Amniotic epithelial cell (primary cell): ENCODE results near the gene GRXCR2.
"Not testable (repeated sequence)": the region's sequence is repeated elsewhere in the genome, so short reads cannot be mapped to it uniquely, and the experiment has no call there.

Experiments used
- DNase-seq: peaks from one replicate; pipeline ENCODE4 v3.0.0-alpha.2; 2010; ENCODE audit warnings: low read depth

GRXCR2 gene

GRCh38 chr5:145874765-145875164 lies 2.0 kb upstream of the GRXCR2 start:
- DNase-seq = no peak

- DNase-seq = no peak
These were observed 328 bp downstream of the GRXCR2 start for GRCh38 chr5:145872486-145872885.

- DNase-seq = no peak
These were observed 3.1 kb downstream of the GRXCR2 start for GRCh38 chr5:145869753-145870152.

GRCh38 chr5:145867806-145868205 lies 5.0 kb downstream of the GRXCR2 start:
- peak; percentile 59 for DNase-seq

GRCh38 chr5:145864432-145864831 lies 8.4 kb downstream of the GRXCR2 start:
- not testable (repeated sequence) for DNase-seq

GRCh38 chr5:145863003-145863402 lies 9.8 kb downstream of the GRXCR2 start:
- DNase-seq = no peak

- DNase-seq = no peak
These were observed 12.9 kb downstream of the GRXCR2 start for GRCh38 chr5:145859897-145860296.

GRCh38 chr5:145859453-145859852 lies 13.4 kb downstream of the GRXCR2 start:
- DNase-seq = no peak

- DNase-seq = peak; percentile 88
These were observed 13.9 kb downstream of the GRXCR2 start for GRCh38 chr5:145858959-145859358.

GRCh38 chr5:145856285-145856818 lies 16.5 kb downstream of the GRXCR2 start:
- peak; percentile 81 for DNase-seq

GRCh38 chr5:145855763-145856267 lies 17.0 kb downstream of the GRXCR2 start:
- DNase-seq = peak; percentile 26

- peak; percentile 85 for DNase-seq
These were observed 18.1 kb downstream of the GRXCR2 start for GRCh38 chr5:145854651-145855258.

GRCh38 chr5:145853781-145854376 lies 18.9 kb downstream of the GRXCR2 start:
- DNase-seq = no peak

- no peak for DNase-seq
These were observed 19.8 kb downstream of the GRXCR2 start for GRCh38 chr5:145852990-145853389.

- no peak for DNase-seq
These were observed 24.0 kb downstream of the GRXCR2 start for GRCh38 chr5:145848854-145849253.

- peak; percentile 85 for DNase-seq
These were observed 25.0 kb downstream of the GRXCR2 start for GRCh38 chr5:145847499-145848497.

GRCh38 chr5:145846081-145846480 lies 26.7 kb downstream of the GRXCR2 start:
- DNase-seq = no peak

- no peak for DNase-seq
These were observed 31.5 kb downstream of the GRXCR2 start for GRCh38 chr5:145841299-145841698.

- peak; percentile 26 for DNase-seq
These were observed 32.2 kb downstream of the GRXCR2 start for GRCh38 chr5:145840458-145841132.

GRCh38 chr5:145838276-145838675 lies 34.5 kb downstream of the GRXCR2 start:
- DNase-seq = peak; percentile 77

- not testable (repeated sequence) for DNase-seq
These were observed 36.6 kb downstream of the GRXCR2 start for GRCh38 chr5:145836241-145836640.

GRCh38 chr5:145835848-145836239 lies 37.0 kb downstream of the GRXCR2 start:
- no peak for DNase-seq
